GM21390 (cell line): ENCODE data around the gene CARD16.

Source experiments
- ATAC-seq: cut with Tn5 transposase; IDR thresholded peaks from one replicate; pipeline ENCODE4 v1.9.1; 2021; ENCODE audit not compliant: unreplicated experiment

Gene CARD16

DNA sequence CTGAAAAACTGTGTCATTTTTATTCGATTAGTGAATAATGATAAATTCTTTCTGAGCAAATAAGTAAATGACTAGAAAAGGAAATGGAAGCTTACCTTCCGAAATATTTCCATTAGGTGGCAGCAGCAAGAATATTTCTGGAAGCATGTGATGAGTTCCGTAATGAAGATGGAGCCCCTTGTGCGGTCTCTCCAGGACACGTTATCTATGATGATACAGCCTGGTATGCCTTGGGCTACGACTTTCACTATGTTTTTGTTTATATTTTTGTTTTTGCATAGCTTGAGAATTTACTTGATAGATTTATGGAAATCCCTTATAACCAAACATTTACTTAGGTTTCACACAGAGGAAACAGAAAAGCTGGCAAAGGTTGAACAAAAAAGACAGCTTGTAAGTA is 47.8 kb downstream of the CARD16 start:
- ATAC-seq, result no peak

DNA sequence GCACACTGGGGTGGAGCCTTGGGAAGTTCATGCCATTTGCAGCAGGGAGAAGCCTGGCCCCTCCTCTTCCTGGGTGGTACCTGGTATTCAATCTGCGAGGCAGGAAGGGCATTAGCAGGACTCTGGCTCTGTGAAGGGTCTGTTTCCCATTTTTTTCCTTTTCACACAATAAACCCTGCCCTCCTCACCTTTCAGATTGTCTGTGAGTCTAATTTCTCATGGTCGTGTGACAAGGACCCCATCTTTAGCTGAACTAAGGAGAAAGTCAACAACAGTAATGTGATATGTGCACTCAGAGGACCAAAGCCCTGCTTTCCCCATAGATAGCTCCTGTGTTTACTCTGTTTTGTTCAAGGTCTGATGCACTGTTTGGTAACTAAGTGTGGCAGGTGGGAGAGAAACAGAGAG is 50.1 kb downstream of the CARD16 start:
- no peak for ATAC-seq

DNA sequence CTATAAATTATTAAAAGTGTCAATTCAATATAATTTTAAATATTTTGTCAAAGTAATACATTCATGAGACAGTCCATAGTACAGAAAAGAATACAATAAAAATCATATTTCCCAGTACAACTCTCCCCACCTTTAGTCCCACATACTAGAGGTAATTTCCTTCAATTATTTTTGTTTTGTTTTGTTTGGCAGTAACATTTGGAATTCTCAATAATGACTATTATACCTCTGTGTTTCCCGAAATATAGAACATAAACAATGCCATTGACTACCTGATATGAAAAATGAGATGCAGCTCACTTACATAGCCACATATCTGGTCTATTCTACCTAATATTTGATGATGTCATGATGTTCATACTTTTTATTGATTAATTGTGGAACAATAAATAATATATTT is 52.4 kb downstream of the CARD16 start:
- no peak for ATAC-seq

DNA sequence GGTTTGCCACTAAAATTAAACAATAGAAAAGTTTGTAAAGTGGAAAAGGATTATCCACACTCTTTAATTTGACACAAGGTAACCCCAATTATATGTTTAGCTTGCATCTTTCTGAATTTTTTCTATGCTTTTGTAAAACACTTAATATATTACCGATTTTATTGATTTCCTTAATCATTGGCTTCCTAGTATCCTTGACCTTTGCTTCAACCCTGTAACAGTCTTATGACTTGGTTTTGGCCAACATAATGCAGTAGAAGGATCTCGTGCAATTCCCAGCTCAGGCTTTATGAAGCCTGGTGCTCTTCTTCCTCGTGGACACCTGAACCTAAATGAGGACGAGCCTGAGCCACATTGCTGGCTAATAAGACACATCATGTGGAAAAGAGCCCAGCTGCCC is 53.1 kb downstream of the CARD16 start:
- ATAC-seq, result no peak
